ELF-1 (cell line): ENCODE data around the gene COPZ1.

Experiments
- DNase-seq: peaks from one replicate; pipeline ENCODE4 v3.0.0-alpha.2; 2016; ENCODE audit warnings: low read depth, low spot score

COPZ1 gene

GRCh38 chr12:54358191-54358944, 33.4 kb downstream of the COPZ1 start:
- no peak for DNase-seq

GRCh38 chr12:54358945-54359761, 34.2 kb downstream of the COPZ1 start:
- peak; percentile 99 for DNase-seq

- no peak for DNase-seq
These were observed 34.9 kb downstream of the COPZ1 start for GRCh38 chr12:54359762-54360351.

- DNase-seq: peak; percentile 90
These were observed 36.0 kb downstream of the COPZ1 start for GRCh38 chr12:54360717-54361456.

GRCh38 chr12:54363047-54363446, 38.1 kb downstream of the COPZ1 start:
- no peak for DNase-seq

- DNase-seq: no peak
These were observed 38.7 kb downstream of the COPZ1 start for GRCh38 chr12:54363618-54364017.

GRCh38 chr12:54364413-54364812, 39.5 kb downstream of the COPZ1 start, which contains the start of gene GPR84:
Gene GPR84, minus strand, starts transcription at chr12:54364486. Its CDS starts 635 bp downstream, at chr12:54363851.
- no peak for DNase-seq

- DNase-seq: no peak
These were observed 43.2 kb downstream of the COPZ1 start for GRCh38 chr12:54368025-54368708.

- peak; percentile 85 for DNase-seq
These were observed 44.0 kb downstream of the COPZ1 start for GRCh38 chr12:54368709-54369596.

- DNase-seq: no peak
These were observed 44.7 kb downstream of the COPZ1 start for GRCh38 chr12:54369597-54370131.

GRCh38 chr12:54370171-54370730, 45.3 kb downstream of the COPZ1 start:
- peak; percentile 94 for DNase-seq

- no peak for DNase-seq
These were observed 46.6 kb downstream of the COPZ1 start for GRCh38 chr12:54371328-54372112.

GRCh38 chr12:54372113-54372806, 47.3 kb downstream of the COPZ1 start:
- DNase-seq: no peak

- no peak for DNase-seq
These were observed 49.0 kb downstream of the COPZ1 start for GRCh38 chr12:54373649-54374561.

GRCh38 chr12:54374562-54375258, 49.8 kb downstream of the COPZ1 start:
- no peak for DNase-seq

GRCh38 chr12:54375259-54375579, 50.3 kb downstream of the COPZ1 start:
- DNase-seq: no peak
